Subcutaneous adipose tissue (tissue), 4 donors: ENCODE measurements around the gene RHOH. TPM values are rescaled to one million over a fixed set of nuclear protein-coding genes. Genes with fewer than 3 reads are reported as not detected.

Experiments
- total RNA-seq, 4 donors: library from RNA; depleted of rRNA; stranded (reverse); fragments of >200 nt; gene quantifications; one replicate each; pipeline ENCODE4 v1.1.0, GENCODE V29; 2016
- TF ChIP-seq, protein P1 (sequence below): fragments of 450-650 bp; IDR thresholded peaks from one replicate; pipeline ENCODE4 v1.5.1; 2016; ENCODE audit warnings: low read depth, mild to moderate bottlenecking, control low read depth, antibody characterized with exemption, moderate library complexity

RHOH gene
- total RNA-seq, 4 donors from 2014 or later = 2.1 to 7.0 (median 3.7) TPM

DNA sequence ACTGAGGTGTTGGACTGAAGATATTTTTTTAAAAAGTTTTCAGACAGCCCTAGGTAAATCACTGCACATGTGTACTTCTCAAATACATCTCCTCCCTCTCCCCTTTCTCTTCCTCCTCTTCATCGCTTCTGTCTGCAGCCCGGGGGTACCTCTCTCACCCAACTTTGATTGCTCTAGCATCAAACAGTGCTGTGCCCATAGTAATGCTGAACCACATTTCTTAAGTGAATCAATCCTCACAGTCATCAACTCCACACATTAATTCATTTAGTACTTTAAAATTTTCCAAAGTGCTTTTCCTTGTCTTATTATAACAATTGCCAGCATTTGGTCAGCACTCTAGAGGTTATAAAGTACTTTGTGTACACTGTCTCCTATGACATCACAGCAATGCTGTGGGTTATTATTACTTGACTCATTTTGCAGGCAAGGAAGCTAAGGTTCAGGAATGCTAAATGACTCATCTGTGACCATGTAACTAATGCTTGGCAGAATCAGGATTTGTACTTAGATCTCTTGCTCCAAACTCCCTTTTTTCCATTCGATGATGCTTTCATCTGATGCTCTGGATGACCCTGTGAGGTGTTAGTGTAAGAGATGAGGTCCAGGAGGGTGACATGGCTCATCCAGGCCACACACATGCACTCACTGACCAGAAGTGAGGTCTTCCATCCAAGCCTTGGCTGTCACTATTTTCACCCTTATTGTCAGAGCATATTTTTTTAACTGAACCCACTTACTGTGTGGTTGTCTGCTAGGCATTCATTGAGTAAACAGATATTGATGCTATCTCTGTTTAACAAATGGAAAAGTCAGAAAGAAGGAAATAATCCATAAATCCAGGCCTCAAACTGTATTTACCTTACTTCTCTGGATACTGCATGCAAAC lies 58.8 kb downstream of the RHOH start:
- TF ChIP-seq, protein P1, sequence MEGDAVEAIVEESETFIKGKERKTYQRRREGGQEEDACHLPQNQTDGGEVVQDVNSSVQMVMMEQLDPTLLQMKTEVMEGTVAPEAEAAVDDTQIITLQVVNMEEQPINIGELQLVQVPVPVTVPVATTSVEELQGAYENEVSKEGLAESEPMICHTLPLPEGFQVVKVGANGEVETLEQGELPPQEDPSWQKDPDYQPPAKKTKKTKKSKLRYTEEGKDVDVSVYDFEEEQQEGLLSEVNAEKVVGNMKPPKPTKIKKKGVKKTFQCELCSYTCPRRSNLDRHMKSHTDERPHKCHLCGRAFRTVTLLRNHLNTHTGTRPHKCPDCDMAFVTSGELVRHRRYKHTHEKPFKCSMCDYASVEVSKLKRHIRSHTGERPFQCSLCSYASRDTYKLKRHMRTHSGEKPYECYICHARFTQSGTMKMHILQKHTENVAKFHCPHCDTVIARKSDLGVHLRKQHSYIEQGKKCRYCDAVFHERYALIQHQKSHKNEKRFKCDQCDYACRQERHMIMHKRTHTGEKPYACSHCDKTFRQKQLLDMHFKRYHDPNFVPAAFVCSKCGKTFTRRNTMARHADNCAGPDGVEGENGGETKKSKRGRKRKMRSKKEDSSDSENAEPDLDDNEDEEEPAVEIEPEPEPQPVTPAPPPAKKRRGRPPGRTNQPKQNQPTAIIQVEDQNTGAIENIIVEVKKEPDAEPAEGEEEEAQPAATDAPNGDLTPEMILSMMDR = no peak

DNA sequence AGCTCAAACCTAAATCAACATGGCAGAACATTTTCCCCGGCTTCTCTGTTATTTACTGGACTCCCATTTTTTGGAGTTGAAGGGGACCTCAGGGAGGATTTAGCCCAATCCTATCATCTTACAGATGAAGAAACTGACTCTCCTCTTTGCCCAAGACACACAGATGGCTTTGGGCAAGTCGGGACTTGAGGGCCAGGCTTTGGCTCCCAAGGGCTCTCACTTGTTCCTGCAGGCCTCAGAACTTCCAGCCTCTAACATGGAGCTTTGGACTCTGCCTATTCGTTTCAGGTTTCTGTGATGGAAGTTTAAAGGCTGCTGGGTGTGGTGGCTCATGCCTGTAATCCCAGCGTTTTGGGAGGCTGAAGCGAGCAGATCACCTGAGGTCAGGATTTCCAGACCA lies 59.5 kb downstream of the RHOH start:
- TF ChIP-seq, protein P1 = no peak

DNA sequence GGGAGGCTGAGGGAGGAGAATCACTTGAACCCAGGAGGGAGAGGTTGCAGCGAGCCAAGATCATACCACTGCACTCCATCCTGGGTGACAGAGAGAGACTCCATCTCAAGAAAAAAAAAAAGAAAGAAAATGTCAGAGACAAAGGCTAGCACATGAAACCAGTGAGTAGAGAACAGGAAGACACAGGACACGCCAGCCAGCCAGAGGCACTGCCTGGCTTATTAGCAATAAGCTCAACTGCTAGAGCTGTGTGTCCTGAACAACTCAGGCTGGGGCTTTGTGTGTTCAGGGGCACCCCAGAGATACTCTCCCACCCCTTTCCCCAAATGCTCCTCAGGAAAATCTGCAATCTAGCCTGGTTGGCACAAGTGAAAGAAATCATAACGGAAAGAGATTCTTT lies 60.0 kb downstream of the RHOH start:
- TF ChIP-seq, protein P1 = no peak

DNA sequence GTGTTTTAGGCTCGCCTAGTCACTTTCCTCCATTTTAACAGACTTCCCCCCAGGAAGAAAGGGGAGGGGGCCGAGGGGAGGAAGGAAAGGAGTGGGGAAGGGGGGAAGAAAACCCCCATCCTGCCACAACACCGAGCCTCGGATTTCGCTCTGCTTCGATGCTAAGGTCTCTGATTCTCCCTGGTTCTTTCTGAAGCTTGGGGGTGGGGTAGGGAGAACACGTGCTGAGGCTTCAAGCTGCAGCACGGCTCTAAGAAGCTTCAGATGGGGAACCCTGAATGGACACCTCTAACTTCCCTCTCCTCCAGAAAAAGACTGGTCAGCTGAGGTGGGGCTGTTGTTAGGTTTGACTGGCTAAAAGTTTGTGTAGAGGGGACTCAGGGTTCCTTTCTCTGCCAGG lies 61.8 kb downstream of the RHOH start:
- TF ChIP-seq, protein P1 = no peak

DNA sequence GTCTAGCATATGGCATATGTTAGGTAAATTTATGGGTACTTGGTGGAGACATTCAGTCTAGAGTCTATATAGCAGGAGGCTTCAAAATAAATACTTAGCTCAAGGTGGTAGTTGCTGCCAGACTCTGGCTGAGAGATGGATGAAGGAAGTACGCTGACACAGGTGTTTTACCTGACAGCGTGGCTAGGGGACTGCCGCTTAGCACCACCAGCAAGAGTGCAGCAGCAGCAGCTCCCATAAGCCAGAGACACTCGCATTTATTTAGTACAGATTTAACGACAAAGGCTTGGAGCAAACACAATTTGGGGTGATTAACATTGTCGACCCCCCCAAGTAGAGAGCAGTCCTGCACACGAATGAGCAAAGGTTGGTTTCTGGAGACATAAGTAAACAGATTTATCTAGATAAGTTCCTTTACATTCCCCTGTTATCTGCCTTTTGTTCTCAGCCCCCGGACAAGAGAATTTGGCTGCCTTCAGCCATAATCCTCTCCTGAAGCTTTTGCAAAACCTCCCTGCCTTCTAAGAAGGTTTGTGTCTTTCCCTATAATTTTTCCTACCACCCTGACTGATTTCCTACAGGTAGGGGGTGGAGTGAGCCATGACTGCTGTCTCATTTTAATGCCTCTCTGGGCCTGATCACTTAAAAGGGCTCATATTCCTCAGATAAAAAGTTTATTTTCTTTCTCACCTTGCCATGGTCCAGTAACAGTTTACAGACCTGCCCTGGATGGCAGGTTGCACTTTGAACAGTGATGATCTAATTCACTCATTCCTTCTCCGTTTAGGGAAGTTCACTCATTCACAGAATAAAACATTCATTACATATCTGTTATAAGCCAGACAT lies 64.6 kb downstream of the RHOH start:
- TF ChIP-seq, protein P1 = no peak

DNA sequence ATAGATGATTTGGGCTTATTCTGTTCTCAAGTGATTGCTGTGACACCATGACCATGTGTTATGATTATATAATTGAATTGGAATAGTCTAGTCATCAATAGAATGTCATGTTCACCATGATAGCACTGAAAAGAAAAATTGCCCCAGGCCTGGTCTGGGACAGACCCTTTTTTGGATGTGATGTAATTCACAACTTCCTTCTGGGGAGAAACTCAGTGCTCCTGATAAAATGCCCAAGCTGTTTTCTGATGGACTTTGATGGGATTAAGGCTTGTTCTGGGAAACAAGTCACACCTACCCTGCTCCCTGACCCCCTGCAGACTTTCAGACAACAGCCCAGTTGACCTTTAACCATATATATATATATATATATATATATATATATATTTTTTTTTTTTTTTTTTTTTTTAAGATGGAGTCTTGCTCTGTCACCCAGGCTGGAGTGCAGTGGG lies 65.3 kb downstream of the RHOH start:
- TF ChIP-seq, protein P1 = no peak

DNA sequence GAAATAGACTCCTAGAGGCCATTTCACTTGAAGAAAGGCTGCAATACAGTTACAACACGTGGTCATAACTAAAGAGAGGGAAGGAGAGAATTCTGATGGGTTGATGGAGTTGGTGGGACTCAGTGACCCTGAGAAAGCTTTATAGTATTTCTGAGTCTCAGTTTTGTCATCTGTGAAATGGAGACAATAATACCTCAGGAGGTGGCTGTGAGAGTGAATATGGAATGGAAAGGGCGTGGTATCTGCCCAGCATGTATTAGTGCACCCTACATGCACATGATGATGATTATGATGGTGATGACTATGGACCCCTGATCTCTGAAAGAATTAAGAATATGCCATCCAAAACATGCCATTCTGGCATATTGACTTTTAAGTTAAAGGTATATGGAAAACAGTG lies 66.0 kb downstream of the RHOH start:
- TF ChIP-seq, protein P1 = no peak
